AG04450 (cell line): Measurements from ENCODE around the gene PAIP2. TPM values are rescaled to one million over a fixed set of nuclear protein-coding genes. Genes with fewer than 3 reads are reported as not detected.

Experiments used
- CTCF ChIA-PET: fragments of 300-600, 350-600 bp; formaldehyde crosslinking; extraction: SDS; loops from one replicate; lab custom pipeline; 2022; ENCODE audit warnings: antibody characterized with exemption, inconsistent platforms; lab: Charles Lee
- POLR2A ChIA-PET: fragments of 350-600 bp; formaldehyde crosslinking; extraction: SDS; loops from one replicate; lab custom pipeline; 2021; ENCODE audit warnings: antibody characterized with exemption, inconsistent platforms; lab: Yijun Ruan, JAX
- DNase-seq: peaks from one replicate; pipeline ENCODE4 v3.0.0-alpha.2; 2011; ENCODE audit warnings: low read depth, low spot score
- H3K27ac ChIP-seq: one replicate; pipeline ENCODE4 v1.5.1; 2012; ENCODE audit warnings: low read depth, low read length, control low read depth
- H3K27me3 ChIP-seq: one replicate; pipeline ENCODE4 v1.6.0; 2012; ENCODE audit warnings: low read length; ENCODE audit not compliant: control insufficient read depth, insufficient read depth
- H3K4me3 ChIP-seq: 2 replicates; pipeline ENCODE4 v1.5.1; 2011; ENCODE audit warnings: mild to moderate bottlenecking, low read depth, low read length, control low read depth
- H3K9me3 ChIP-seq: 2 replicates; pipeline ENCODE4 v1.5.1; 2012; ENCODE audit warnings: low read length; ENCODE audit not compliant: control insufficient read depth, insufficient read depth
- CTCF ChIP-seq: IDR thresholded peaks from 2 replicates; pipeline ENCODE4 v1.5.1; 2011; ENCODE audit warnings: low read depth, low read length, control low read depth, inconsistent platforms
- polyA minus RNA-seq: library from RNA; depleted of rRNA, polyadenylated mRNA; stranded (reverse); fragments of >200 nt; gene quantifications from 2 replicates; pipeline ENCODE4 v1.2.3, GENCODE V29; 2011; rRNA and poly(A)+ RNA removed
- polyA plus RNA-seq: library from polyadenylated mRNA; depleted of rRNA; stranded (reverse); fragments of >200 nt; gene quantifications from 2 replicates; pipeline ENCODE4 v1.2.3, GENCODE V29; 2011; rRNA removed

PAIP2 gene
- 76.3 and 113 TPM in 2 replicates for polyA plus RNA-seq
- 27.8 and 44.1 TPM in 2 replicates for polyA minus RNA-seq

GRCh38 chr5:139341689-139342422 lies at the start of gene PAIP2:
Gene PAIP2 (plus strand): TSS chr5:139341854. CDS start chr5:139363785, 21,931 bp downstream.
- Histone ChIP-seq H3K9me3 (no peaks in the 10 kb centered on the region; the same call in 1 of the 2 replicates), H3K4me3 (peak within 1 kb of the TSS; percentile 100), H3K27me3 (no peaks in the 10 kb centered on the region), H3K27ac (peak within 1 kb of the TSS; percentile 99)
- peak; percentile 95 for DNase-seq
- CTCF ChIA-PET = interaction anchor here (0.5 to 1.8 kb wide), 19 partner anchors 10 to 942 kb away, joined by 3 to 15 read pairs (median 4); partner anchors contain the start of genes MATR3 and SPATA24
- TF ChIP-seq CTCF = peak; percentile 71
- POLR2A ChIA-PET = interaction anchor here (0.5 to 2.1 kb wide), 24 partner anchors 9 to 766 kb away, joined by 3 to 27 read pairs (median 4); partner anchors contain the start of genes HSPA9, MATR3 and SPATA24

GRCh38 chr5:139293202-139293506 lies 48.5 kb upstream of the PAIP2 start:
- Histone ChIP-seq H3K4me3 (peak overlapping the region; percentile 58), H3K27ac (peak overlapping the region; percentile 99), H3K27me3 (no peaks in the 10 kb centered on the region), H3K9me3 (peaks cover 2% of the 10 kb centered on the region; the same call in 1 of the 2 replicates)
- no peak for TF ChIP-seq CTCF
- ChIA-PET CTCF (interaction anchor here (0.6 kb wide), 1 partner anchor 9 kb away, joined by 4 read pairs; no protein-coding TSS in a partner anchor), POLR2A (interaction anchor here (0.6 to 2.8 kb wide), 22 partner anchors 9 to 961 kb away, joined by 3 to 27 read pairs (median 6); partner anchors contain the start of genes EGR1, ETF1, HSPA9 and PAIP2)
- no peak for DNase-seq

- POLR2A ChIA-PET = interaction anchor here (0.6 to 2.8 kb wide), 26 partner anchors 9 to 961 kb away, joined by 3 to 27 read pairs (median 6); partner anchors contain the start of genes EGR1, ETF1, HSPA9 and KDM3B
- CTCF ChIA-PET = interaction anchor here (0.6 to 1.1 kb wide), 7 partner anchors 9 to 940 kb away, joined by 3 to 8 read pairs (median 4); no protein-coding TSS in a partner anchor
- Histone ChIP-seq H3K27me3 (no peaks in the 10 kb centered on the region), H3K9me3 (peaks cover 2% of the 10 kb centered on the region; the same call in 1 of the 2 replicates), H3K27ac (peak within 1 kb of the TSS; percentile 99), H3K4me3 (peak within 1 kb of the TSS; percentile 96)
- peak; percentile 91 for DNase-seq
- no peak for TF ChIP-seq CTCF
Observed at GRCh38 chr5:139293507-139294373, 47.9 kb upstream of the PAIP2 start, which contains the start of gene MATR3. Gene MATR3 (plus strand): TSS chr5:139293740. CDS start chr5:139307416, 13,676 bp downstream.

- Histone ChIP-seq H3K4me3 (peak overlapping the region; percentile 96), H3K27ac (peak overlapping the region; percentile 99), H3K27me3 (no peaks in the 10 kb centered on the region), H3K9me3 (peaks cover 2% of the 10 kb centered on the region; the same call in 1 of the 2 replicates)
- CTCF ChIA-PET = interaction anchor here (0.7 to 1.1 kb wide), 2 partner anchors 19 to 27 kb away, joined by 5 read pairs; no protein-coding TSS in a partner anchor
- POLR2A ChIA-PET = interaction anchor here (0.8 to 2.8 kb wide), 11 partner anchors 10 to 942 kb away, joined by 3 to 27 read pairs (median 8); partner anchors contain the start of genes ETF1, HSPA9, KDM3B and PAIP2
- peak; percentile 58 for TF ChIP-seq CTCF
- peak; percentile 52 for DNase-seq
Observed at GRCh38 chr5:139294374-139295165, 47.1 kb upstream of the PAIP2 start.
